Measurements from ENCODE around the gene PLPPR1. TPM values are rescaled to one million over a fixed set of nuclear protein-coding genes. Genes with fewer than 3 reads are reported as not detected.

The PLPPR1 gene
- total and polyA plus RNA-seq, 2 of the 13 experiments (the other 11 are each of a cell fraction or from before 2014, with no cell fraction given) = 16.0 to 84.7 TPM

- TF ChIP-seq THRA (CRISPR knock-in tag; IDR thresholded peaks at IDR 0.05; ENCODE audit: borderline replicate concordance) (peak; percentile 70; the same call in 1 of the 2 replicates), ASH2L (IDR thresholded peaks at IDR 0.05; ENCODE audit: insufficient read length, low read depth, low read length) (peak; percentile 71), PPARG (CRISPR knock-in tag; conservative IDR thresholded peaks at IDR 0.05) (peak; percentile 32; the same call in 1 of the 2 replicates), ZBTB1 (CRISPR knock-in tag; IDR thresholded peaks at IDR 0.05; ENCODE audit: borderline replicate concordance) (no peak), ZNF609 (CRISPR knock-in tag; IDR thresholded peaks at IDR 0.05; ENCODE audit: borderline replicate concordance) (peak; percentile 93), ZNF503 (CRISPR knock-in tag; IDR thresholded peaks at IDR 0.05) (peak; percentile 70; the same call in 1 of the 2 replicates), KLF16 (CRISPR knock-in tag; IDR thresholded peaks at IDR 0.05) (peak in 1 of 2 experiments; percentile 60; a peak in 1 of 4 replicates), IKZF5 (CRISPR knock-in tag; IDR thresholded peaks at IDR 0.05) (no peak; the same call in 1 of the 2 replicates), THYN1 (CRISPR knock-in tag; IDR thresholded peaks at IDR 0.05; ENCODE audit: borderline replicate concordance, low read depth) (no peak), TP53 (CRISPR knock-in tag; conservative IDR thresholded peaks at IDR 0.05) (no peak), NFE2L1 (CRISPR knock-in tag; IDR thresholded peaks at IDR 0.05; ENCODE audit: borderline replicate concordance) (no peak), RELA (CRISPR knock-in tag; IDR thresholded peaks at IDR 0.05) (no peak), SETDB1 (CRISPR knock-in tag; IDR thresholded peaks at IDR 0.05; ENCODE audit: borderline replicate concordance) (no peak), FOXM1 (CRISPR knock-in tag; IDR thresholded peaks at IDR 0.05) (no peak), CBFB (CRISPR knock-in tag; IDR thresholded peaks at IDR 0.05) (no peak), ZMYM4 (CRISPR knock-in tag; IDR thresholded peaks at IDR 0.05) (peak; percentile 83), ZKSCAN8 (CRISPR knock-in tag; IDR thresholded peaks at IDR 0.05; ENCODE audit: borderline replicate concordance) (no peak; the same call in 1 of the 2 replicates), SRF (IDR thresholded peaks at IDR 0.05; ENCODE audit: low read depth, low read length) (no peak), ZSCAN21 (CRISPR knock-in tag; IDR thresholded peaks at IDR 0.05; ENCODE audit: borderline replicate concordance) (no peak), SP2 (CRISPR knock-in tag; IDR thresholded peaks at IDR 0.05) (no peak), ZNF552 (CRISPR knock-in tag; IDR thresholded peaks at IDR 0.05; ENCODE audit: borderline replicate concordance) (no peak)
Measured at GRCh38 chr9:101062686-101063085, 34.2 kb downstream of the PLPPR1 start (continued).
